T-cell (primary cell): ENCODE data around the gene CDH13. TPM values are rescaled to one million over a fixed set of nuclear protein-coding genes. Genes with fewer than 3 reads are reported as not detected.

Experiments used
- ATAC-seq, 4 experiments: fragments of 200-7000 bp in 3 of 4; fragments of 150-1000 bp in 1 of 4; cut with Tn5 transposase; replicated peaks in 1 of 4; 1 replicate in 3 of 4; 2 replicates in 1 of 4; pipeline ENCODE4 v1.10.0; 2021; ENCODE audit warnings: moderate library complexity in 3 of 4, mild to moderate bottlenecking in 2 of 4, moderate number of reproducible peaks in 1 of 4
- CTCF ChIA-PET, 2 donors: fragments of 300-600 bp; sonication (Branson Sonifier 250); formaldehyde crosslinking; loops; one replicate each; lab custom pipeline; 2022; ENCODE audit warnings: antibody characterized with exemption in 2 of 2; lab: Charles Lee
- POLR2A ChIA-PET, 2 donors: fragments of 300-600 bp; sonication (Branson Sonifier 250); formaldehyde crosslinking; loops; one replicate each; lab custom pipeline; 2022; ENCODE audit warnings: antibody characterized with exemption in 2 of 2; lab: Charles Lee
- DNase-seq, 35 experiments: peaks; one replicate each; pipeline versions ENCODE4 v3.0.0 to v3.0.0-alpha.2; 2013 to 2023
- H3K27ac ChIP-seq: one replicate; pipeline ENCODE4 v1.5.1; 2013; ENCODE audit warnings: low read length
- H3K27me3 ChIP-seq, 2 experiments: replicated peaks in 1 of 2; 1 replicate in 1 of 2; 2 replicates in 1 of 2; pipeline versions ENCODE4 v1.6.1 to v1.7.0; 2013; ENCODE audit warnings: low read length in 1 of 2, mixed read lengths in 1 of 2; ENCODE audit not compliant: control insufficient read depth in 2 of 2, insufficient read depth in 2 of 2; ENCODE audit errors: extremely low read depth in 1 of 2
- H3K36me3 ChIP-seq, 2 donors: 1 replicate in 1 of 2; 2 replicates in 1 of 2; pipeline versions ENCODE4 v1.6.1 to v1.7.0; 2013; ENCODE audit warnings: low read length in 1 of 2; ENCODE audit not compliant: control insufficient read depth in 2 of 2, insufficient read depth in 1 of 2; ENCODE audit errors: extremely low read depth in 1 of 2
- H3K4me1 ChIP-seq, 2 experiments: 1 replicate in 1 of 2; 2 replicates in 1 of 2; pipeline versions ENCODE4 v1.6.1 to v1.7.0; 2013; ENCODE audit warnings: low read length in 2 of 2, mixed read lengths in 1 of 2; ENCODE audit not compliant: insufficient read depth in 2 of 2, control insufficient read depth in 1 of 2; ENCODE audit errors: extremely low read depth in 1 of 2
- H3K4me3 ChIP-seq, 2 donors: 1 replicate in 1 of 2; 2 replicates in 1 of 2; pipeline versions ENCODE4 v1.5.1 to v1.7.0; 2013; ENCODE audit warnings: mild to moderate bottlenecking in 2 of 2, low read length in 1 of 2, moderate library complexity in 1 of 2; ENCODE audit not compliant: control insufficient read depth in 1 of 2; ENCODE audit errors: extremely low read depth in 1 of 2
- H3K9me3 ChIP-seq: 2 replicates; pipeline ENCODE4 v1.7.0; 2013
- H3K27ac Mint-ChIP-seq, 2 donors: one replicate each; pipeline ENCODE4 v1.8.0; 2020 to 2021; ENCODE audit warnings: mild to moderate bottlenecking in 2 of 2, mixed read lengths in 2 of 2
- H3K27me3 Mint-ChIP-seq, 2 donors: one replicate each; pipeline ENCODE4 v1.8.0; 2021 to 2022; ENCODE audit warnings: mixed read lengths in 2 of 2
- H3K36me3 Mint-ChIP-seq: one replicate; pipeline ENCODE4 v1.8.0; 2021; ENCODE audit warnings: mixed read lengths
- H3K4me1 Mint-ChIP-seq, 3 donors: one replicate each; pipeline ENCODE4 v1.8.0; 2020 to 2022; ENCODE audit warnings: mixed read lengths in 3 of 3, mild to moderate bottlenecking in 1 of 3
- H3K4me3 Mint-ChIP-seq, 3 donors: one replicate each; pipeline ENCODE4 v1.8.0; 2020 to 2022; ENCODE audit warnings: mild to moderate bottlenecking in 3 of 3, mixed read lengths in 3 of 3, moderate library complexity in 3 of 3
- H3K9me3 Mint-ChIP-seq, 3 donors: one replicate each; pipeline ENCODE4 v1.8.0; 2020 to 2022; ENCODE audit warnings: mixed read lengths in 3 of 3
- WGBS: methylation state at CpG from one replicate; pipeline ENCODE4 v1.1.5; 2013; ENCODE audit warnings: missing lambda C conversion rate; ENCODE audit not compliant: insufficient coverage; 5-methylcytosine and 5-hydroxymethylcytosine counted together
- total RNA-seq, 35 experiments: library from RNA in 6 of 35; stranded (reverse) in 6 of 35; fragments of 120-200 nt in 1 of 35; gene quantifications; one replicate each; pipeline versions ENCODE4 v1.2.1 to v1.2.4 and lab custom pipeline; 2013 to 2026

The CDH13 gene
- total RNA-seq, 5 donors from 2014 or later (not counting 1 experiment from before 2014, with no cell fraction given): not detected

- Mint-ChIP-seq H3K4me3 (no peak overlapping the region), H3K27me3 (peaks cover 2 to 3% of the 10 kb centered on the region in 2 donors), H3K4me1 (no peaks in the 10 kb centered on the region), H3K36me3 (no peaks in the 10 kb centered on the region), H3K27ac (no peak overlapping the region), H3K9me3 (peaks cover 13 to 14% (median 13%) of the 10 kb centered on the region in 3 donors)
- no peak for DNase-seq
- H3K9me3 ChIP-seq: no peaks in the 10 kb centered on the region
- no peaks in the 10 kb centered on the region for H3K4me1 ChIP-seq
- ChIA-PET POLR2A (no interaction called here), CTCF (no interaction called here)
- H3K36me3 ChIP-seq: no peaks in the 10 kb centered on the region
- no peak for ATAC-seq
- peaks cover 0 to 5% of the 10 kb centered on the region in 2 experiments for H3K27me3 ChIP-seq
- no peak overlapping the region for H3K4me3 ChIP-seq
- no peak overlapping the region for H3K27ac ChIP-seq
- WGBS: 0% methylated on average over 1 of the region's 2 CpGs
Observed at GRCh38 chr16:83730812-83731211, 1104.0 kb downstream of the CDH13 start.

- 60% methylated on average over 1 of the region's 2 CpGs for WGBS
- Mint-ChIP-seq H3K9me3 (peaks cover 13 to 14% (median 14%) of the 10 kb centered on the region in 3 donors), H3K4me1 (no peaks in the 10 kb centered on the region), H3K4me3 (no peak overlapping the region), H3K36me3 (no peaks in the 10 kb centered on the region), H3K27ac (no peak overlapping the region), H3K27me3 (peaks cover 2 to 7% of the 10 kb centered on the region in 2 donors)
- ATAC-seq (no peak), DNase-seq (no peak)
- no peaks in the 10 kb centered on the region for H3K9me3 ChIP-seq
- no peaks in the 10 kb centered on the region for H3K4me1 ChIP-seq
- H3K27ac ChIP-seq: no peak overlapping the region
- no peak overlapping the region for H3K4me3 ChIP-seq
- CTCF ChIA-PET: no interaction called here
- H3K27me3 ChIP-seq: peaks cover 0 to 4% of the 10 kb centered on the region in 2 experiments
- POLR2A ChIA-PET: no interaction called here
- no peaks in the 10 kb centered on the region for H3K36me3 ChIP-seq
Observed at GRCh38 chr16:83732536-83732935, 1105.8 kb downstream of the CDH13 start.

- Histone ChIP-seq H3K4me1 (no peaks in the 10 kb centered on the region), H3K27me3 (no peaks in the 10 kb centered on the region), H3K9me3 (no peaks in the 10 kb centered on the region), H3K4me3 (no peak overlapping the region), H3K36me3 (no peaks in the 10 kb centered on the region), H3K27ac (no peak overlapping the region)
- Mint-ChIP-seq H3K36me3 (no peaks in the 10 kb centered on the region), H3K4me3 (no peak overlapping the region), H3K27ac (no peak overlapping the region), H3K27me3 (peaks cover 2 to 7% of the 10 kb centered on the region in 2 donors), H3K4me1 (no peaks in the 10 kb centered on the region), H3K9me3 (peaks cover 13 to 14% (median 14%) of the 10 kb centered on the region in 3 donors)
- POLR2A ChIA-PET: no interaction called here
- 75% methylated on average over 8 of the region's 9 CpGs for WGBS
- ATAC-seq (no peak), DNase-seq (no peak)
- CTCF ChIA-PET: no interaction called here
Observed at GRCh38 chr16:83733301-83733700, 1106.5 kb downstream of the CDH13 start.

GRCh38 chr16:83734136-83734535 lies 1107.4 kb downstream of the CDH13 start:
- 0% methylated on average over 1 of the region's 5 CpGs for WGBS
- Mint-ChIP-seq H3K36me3 (no peaks in the 10 kb centered on the region), H3K4me3 (no peak overlapping the region), H3K9me3 (peaks cover 13 to 14% (median 14%) of the 10 kb centered on the region in 3 donors), H3K4me1 (no peaks in the 10 kb centered on the region), H3K27me3 (peaks cover 2 to 7% of the 10 kb centered on the region in 2 donors), H3K27ac (no peak overlapping the region)
- ChIA-PET CTCF (no interaction called here), POLR2A (no interaction called here)
- no peaks in the 10 kb centered on the region for H3K4me1 ChIP-seq
- no peaks in the 10 kb centered on the region for H3K9me3 ChIP-seq
- no peaks in the 10 kb centered on the region for H3K27me3 ChIP-seq
- no peak overlapping the region for H3K27ac ChIP-seq
- ATAC-seq (no peak), DNase-seq (no peak)
- H3K36me3 ChIP-seq: no peaks in the 10 kb centered on the region
- no peak overlapping the region for H3K4me3 ChIP-seq

GRCh38 chr16:83737729-83738354 lies 1111.1 kb downstream of the CDH13 start:
- CTCF ChIA-PET: no interaction called here
- WGBS: 62% methylated on average over 2 of the region's 11 CpGs
- no peak for ATAC-seq

GRCh38 chr16:83738923-83739503 lies 1112.2 kb downstream of the CDH13 start:
- ATAC-seq (no peak), DNase-seq (no peak)
- H3K27me3 Mint-ChIP-seq: peaks cover 5 to 7% of the 10 kb centered on the region in 2 donors
- Histone ChIP-seq H3K4me3 (no peak overlapping the region), H3K27ac (no peak overlapping the region), H3K9me3 (no peaks in the 10 kb centered on the region), H3K27me3 (peaks cover 0 to 2% of the 10 kb centered on the region in 2 experiments), H3K36me3 (no peaks in the 10 kb centered on the region), H3K4me1 (no peaks in the 10 kb centered on the region)
- no peak overlapping the region for H3K27ac Mint-ChIP-seq
- ChIA-PET CTCF (no interaction called here), POLR2A (no interaction called here)
- peaks cover 8 to 11% (median 11%) of the 10 kb centered on the region in 3 donors for H3K9me3 Mint-ChIP-seq
- WGBS: 93% methylated on average over 6 of the region's 7 CpGs
- H3K4me1 Mint-ChIP-seq: no peaks in the 10 kb centered on the region
- no peaks in the 10 kb centered on the region for H3K36me3 Mint-ChIP-seq
- no peak overlapping the region for H3K4me3 Mint-ChIP-seq

More at GRCh38 chr16:83737729-83738354, 1111.1 kb downstream of the CDH13 start:
- Mint-ChIP-seq H3K4me1 (no peaks in the 10 kb centered on the region), H3K4me3 (no peak overlapping the region), H3K36me3 (no peaks in the 10 kb centered on the region), H3K9me3 (peaks cover 10 to 14% (median 14%) of the 10 kb centered on the region in 3 donors), H3K27me3 (peaks cover 5 to 7% of the 10 kb centered on the region in 2 donors), H3K27ac (no peak overlapping the region)
- no peak overlapping the region for H3K4me3 ChIP-seq
- no peak overlapping the region for H3K27ac ChIP-seq
- DNase-seq: no peak
- POLR2A ChIA-PET: no interaction called here
- no peaks in the 10 kb centered on the region for H3K36me3 ChIP-seq
- no peaks in the 10 kb centered on the region for H3K4me1 ChIP-seq
- peaks cover 0 to 2% of the 10 kb centered on the region in 2 experiments for H3K27me3 ChIP-seq
- H3K9me3 ChIP-seq: no peaks in the 10 kb centered on the region
